RWPE2 (cell line): ENCODE data around the gene ADM.

Source experiments
- ATAC-seq: fragments of 200-7000 bp; cut with Tn5 transposase; 3 replicates; pipeline ENCODE4 v1.9.1; 2021; ENCODE audit warnings: low read depth
- DNase-seq: peaks from one replicate; pipeline ENCODE4 v3.0.0-alpha.2; 2020; ENCODE audit warnings: low spot score
- H3K27ac ChIP-seq: fragments of 450-650 bp; 2 replicates; pipeline ENCODE4 v1.5.1; 2017; ENCODE audit warnings: mild to moderate bottlenecking; ENCODE audit not compliant: poor library complexity, severe bottlenecking
- H3K27me3 ChIP-seq: fragments of 250-450 bp; sonication (Bioruptor Pico); 2 replicates; pipeline ENCODE4 v1.5.1; 2021; ENCODE audit warnings: mild to moderate bottlenecking, moderate library complexity; ENCODE audit not compliant: insufficient read depth, poor library complexity, severe bottlenecking
- H3K36me3 ChIP-seq: fragments of 250-450 bp; sonication (Bioruptor Pico); 2 replicates; pipeline ENCODE4 v1.5.1; 2020; ENCODE audit warnings: low read depth, mild to moderate bottlenecking, moderate library complexity
- H3K4me1 ChIP-seq: fragments of 250-450 bp; sonication (Bioruptor Pico); 2 replicates; pipeline ENCODE4 v1.5.1; 2021; ENCODE audit warnings: mild to moderate bottlenecking, moderate library complexity; ENCODE audit not compliant: insufficient read depth, poor library complexity, severe bottlenecking
- H3K4me3 ChIP-seq: fragments of 250-450 bp; sonication (Bioruptor Pico); 2 replicates; pipeline ENCODE4 v1.5.1; 2021; ENCODE audit warnings: mild to moderate bottlenecking, moderate library complexity; ENCODE audit not compliant: severe bottlenecking
- H3K9me3 ChIP-seq: fragments of 250-450 bp; sonication (Bioruptor Pico); 2 replicates; pipeline ENCODE4 v1.5.1; 2021; ENCODE audit warnings: mild to moderate bottlenecking, moderate library complexity; ENCODE audit not compliant: severe bottlenecking
- TF ChIP-seq, protein P1 (sequence below): fragments of 450-650 bp; IDR thresholded peaks from one replicate; pipeline ENCODE4 v1.5.1; 2017; ENCODE audit warnings: mild to moderate bottlenecking, moderate library complexity; ENCODE audit not compliant: poor library complexity, severe bottlenecking

ADM gene, protein sequence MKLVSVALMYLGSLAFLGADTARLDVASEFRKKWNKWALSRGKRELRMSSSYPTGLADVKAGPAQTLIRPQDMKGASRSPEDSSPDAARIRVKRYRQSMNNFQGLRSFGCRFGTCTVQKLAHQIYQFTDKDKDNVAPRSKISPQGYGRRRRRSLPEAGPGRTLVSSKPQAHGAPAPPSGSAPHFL

GRCh38 chr11:10304495-10305261 is at the start of gene ADM:
Gene ADM, plus strand, starts transcription at chr11:10305073. Its CDS starts 628 bp downstream, at chr11:10305701.
- ATAC-seq (peak; percentile 21), DNase-seq (peak; percentile 92)
- TF ChIP-seq, protein P1, sequence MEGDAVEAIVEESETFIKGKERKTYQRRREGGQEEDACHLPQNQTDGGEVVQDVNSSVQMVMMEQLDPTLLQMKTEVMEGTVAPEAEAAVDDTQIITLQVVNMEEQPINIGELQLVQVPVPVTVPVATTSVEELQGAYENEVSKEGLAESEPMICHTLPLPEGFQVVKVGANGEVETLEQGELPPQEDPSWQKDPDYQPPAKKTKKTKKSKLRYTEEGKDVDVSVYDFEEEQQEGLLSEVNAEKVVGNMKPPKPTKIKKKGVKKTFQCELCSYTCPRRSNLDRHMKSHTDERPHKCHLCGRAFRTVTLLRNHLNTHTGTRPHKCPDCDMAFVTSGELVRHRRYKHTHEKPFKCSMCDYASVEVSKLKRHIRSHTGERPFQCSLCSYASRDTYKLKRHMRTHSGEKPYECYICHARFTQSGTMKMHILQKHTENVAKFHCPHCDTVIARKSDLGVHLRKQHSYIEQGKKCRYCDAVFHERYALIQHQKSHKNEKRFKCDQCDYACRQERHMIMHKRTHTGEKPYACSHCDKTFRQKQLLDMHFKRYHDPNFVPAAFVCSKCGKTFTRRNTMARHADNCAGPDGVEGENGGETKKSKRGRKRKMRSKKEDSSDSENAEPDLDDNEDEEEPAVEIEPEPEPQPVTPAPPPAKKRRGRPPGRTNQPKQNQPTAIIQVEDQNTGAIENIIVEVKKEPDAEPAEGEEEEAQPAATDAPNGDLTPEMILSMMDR, result peak; percentile 87
- peak within 1 kb of the TSS; percentile 96 for H3K27ac ChIP-seq
- no peaks in the 10 kb centered on the region for H3K27me3 ChIP-seq
- H3K4me1 ChIP-seq, result peaks cover 28% of the 10 kb centered on the region
- H3K4me3 ChIP-seq, result peak within 1 kb of the TSS; percentile 72
- H3K36me3 ChIP-seq, result peaks cover 16% of the 10 kb centered on the region
- H3K9me3 ChIP-seq, result no peaks in the 10 kb centered on the region

GRCh38 chr11:10255388-10256125 is 49.3 kb upstream of the ADM start:
- no peak for DNase-seq
- Histone ChIP-seq H3K27ac (no peak overlapping the region), H3K27me3 (no peaks in the 10 kb centered on the region), H3K36me3 (no peaks in the 10 kb centered on the region), H3K4me3 (no peak overlapping the region), H3K4me1 (peaks cover 9% of the 10 kb centered on the region), H3K9me3 (no peaks in the 10 kb centered on the region)
- TF ChIP-seq, protein P1, result no peak
- ATAC-seq, result no peak

- H3K4me1 ChIP-seq, result peaks cover 24% of the 10 kb centered on the region
- TF ChIP-seq, protein P1, result no peak
- ATAC-seq (no peak), DNase-seq (no peak)
- no peaks in the 10 kb centered on the region for H3K27me3 ChIP-seq
- H3K9me3 ChIP-seq, result no peaks in the 10 kb centered on the region
- no peaks in the 10 kb centered on the region for H3K36me3 ChIP-seq
- no peak overlapping the region for H3K27ac ChIP-seq
- H3K4me3 ChIP-seq, result no peak overlapping the region
Measured at GRCh38 chr11:10257478-10257877, 47.4 kb upstream of the ADM start.

GRCh38 chr11:10261821-10262220 is 43.1 kb upstream of the ADM start:
- TF ChIP-seq, protein P1, result no peak
- Histone ChIP-seq H3K9me3 (no peaks in the 10 kb centered on the region), H3K36me3 (no peaks in the 10 kb centered on the region), H3K27ac (peak overlapping the region; percentile 60), H3K4me3 (no peak overlapping the region), H3K4me1 (peaks cover 39% of the 10 kb centered on the region), H3K27me3 (no peaks in the 10 kb centered on the region)
- no peak for DNase-seq
- ATAC-seq, result peak; percentile 71; the same call in 2 of the 3 replicates
